Right atrium auricular region (tissue), 2 donors: ENCODE results near the gene CEP41. TPM values are rescaled to one million over a fixed set of nuclear protein-coding genes. Genes with fewer than 3 reads are reported as not detected.
A peak's percentile ranks its signal among the peaks of the same experiment; 100 is the strongest.

Experiments used
- DNase-seq: peaks from one replicate; pipeline ENCODE4 v3.0.0-alpha.2; 2019; ENCODE audit warnings: low spot score
- H3K27ac ChIP-seq, 2 donors: fragments of 200-600 bp; sonication (generic); 1 replicate in 1 of 2; 2 replicates in 1 of 2; pipeline ENCODE4 v1.5.1; 2016 to 2019
- H3K27me3 ChIP-seq, 2 donors: fragments of 200-600 bp; sonication (generic); one replicate each; pipeline versions ENCODE4 v1.5.1 to v1.6.0; 2017 to 2019
- H3K36me3 ChIP-seq: fragments of 200-600 bp; sonication (generic); one replicate; pipeline ENCODE4 v1.5.1; 2016
- H3K4me1 ChIP-seq, 2 donors: fragments of 200-600 bp; sonication (generic); one replicate each; pipeline versions ENCODE4 v1.5.1 to v1.6.0; 2017 to 2019
- H3K4me3 ChIP-seq, 2 donors: fragments of 200-600 bp; sonication (generic); 1 replicate in 1 of 2; 2 replicates in 1 of 2; pipeline ENCODE4 v1.5.1; 2017 to 2019; ENCODE audit warnings: mild to moderate bottlenecking in 1 of 2, moderate library complexity in 1 of 2
- H3K9me3 ChIP-seq, 2 donors: fragments of 200-600 bp; sonication (generic); one replicate each; pipeline ENCODE4 v1.5.1; 2019
- total RNA-seq, 2 donors: library from RNA; depleted of rRNA; stranded (reverse); fragments of >200 nt; gene quantifications; one replicate each; pipeline ENCODE4 v1.1.0, GENCODE V29; 2016
- TF ChIP-seq, protein P1 (sequence below), 2 donors: fragments of 200-600 bp; sonication (generic); IDR thresholded peaks; one replicate each; pipeline ENCODE4 v1.5.1; 2019; ENCODE audit warnings: antibody characterized with exemption in 2 of 2

CEP41 gene
- total RNA-seq, 2 donors from 2014 or later, result 1.5 to 5.5 TPM

DNA sequence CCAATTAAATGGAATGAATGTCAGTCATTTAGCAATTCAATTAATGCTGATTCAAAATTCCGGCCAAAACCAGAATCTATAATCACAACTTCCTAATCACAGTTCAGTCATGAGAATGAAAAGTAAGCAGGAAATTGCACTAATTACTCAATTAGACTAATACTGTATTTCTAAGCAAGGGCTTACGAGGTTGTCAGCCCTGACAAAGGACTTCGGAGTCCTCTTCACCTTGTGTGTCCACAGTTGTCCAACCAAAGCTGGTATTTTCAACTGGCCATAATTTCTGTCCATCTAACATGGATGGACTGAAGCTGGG is 43.1 kb downstream of the CEP41 start:
- Histone ChIP-seq H3K36me3 (no peaks in the 10 kb centered on the region), H3K27ac (no peak overlapping the region), H3K27me3 (no peaks in the 10 kb centered on the region), H3K9me3 (no peaks in the 10 kb centered on the region), H3K4me3 (no peak overlapping the region), H3K4me1 (no peaks in the 10 kb centered on the region)
- DNase-seq, result peak; percentile 13
- TF ChIP-seq, protein P1, sequence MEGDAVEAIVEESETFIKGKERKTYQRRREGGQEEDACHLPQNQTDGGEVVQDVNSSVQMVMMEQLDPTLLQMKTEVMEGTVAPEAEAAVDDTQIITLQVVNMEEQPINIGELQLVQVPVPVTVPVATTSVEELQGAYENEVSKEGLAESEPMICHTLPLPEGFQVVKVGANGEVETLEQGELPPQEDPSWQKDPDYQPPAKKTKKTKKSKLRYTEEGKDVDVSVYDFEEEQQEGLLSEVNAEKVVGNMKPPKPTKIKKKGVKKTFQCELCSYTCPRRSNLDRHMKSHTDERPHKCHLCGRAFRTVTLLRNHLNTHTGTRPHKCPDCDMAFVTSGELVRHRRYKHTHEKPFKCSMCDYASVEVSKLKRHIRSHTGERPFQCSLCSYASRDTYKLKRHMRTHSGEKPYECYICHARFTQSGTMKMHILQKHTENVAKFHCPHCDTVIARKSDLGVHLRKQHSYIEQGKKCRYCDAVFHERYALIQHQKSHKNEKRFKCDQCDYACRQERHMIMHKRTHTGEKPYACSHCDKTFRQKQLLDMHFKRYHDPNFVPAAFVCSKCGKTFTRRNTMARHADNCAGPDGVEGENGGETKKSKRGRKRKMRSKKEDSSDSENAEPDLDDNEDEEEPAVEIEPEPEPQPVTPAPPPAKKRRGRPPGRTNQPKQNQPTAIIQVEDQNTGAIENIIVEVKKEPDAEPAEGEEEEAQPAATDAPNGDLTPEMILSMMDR (IDR thresholded peaks at IDR 0.05), result no peak

DNA sequence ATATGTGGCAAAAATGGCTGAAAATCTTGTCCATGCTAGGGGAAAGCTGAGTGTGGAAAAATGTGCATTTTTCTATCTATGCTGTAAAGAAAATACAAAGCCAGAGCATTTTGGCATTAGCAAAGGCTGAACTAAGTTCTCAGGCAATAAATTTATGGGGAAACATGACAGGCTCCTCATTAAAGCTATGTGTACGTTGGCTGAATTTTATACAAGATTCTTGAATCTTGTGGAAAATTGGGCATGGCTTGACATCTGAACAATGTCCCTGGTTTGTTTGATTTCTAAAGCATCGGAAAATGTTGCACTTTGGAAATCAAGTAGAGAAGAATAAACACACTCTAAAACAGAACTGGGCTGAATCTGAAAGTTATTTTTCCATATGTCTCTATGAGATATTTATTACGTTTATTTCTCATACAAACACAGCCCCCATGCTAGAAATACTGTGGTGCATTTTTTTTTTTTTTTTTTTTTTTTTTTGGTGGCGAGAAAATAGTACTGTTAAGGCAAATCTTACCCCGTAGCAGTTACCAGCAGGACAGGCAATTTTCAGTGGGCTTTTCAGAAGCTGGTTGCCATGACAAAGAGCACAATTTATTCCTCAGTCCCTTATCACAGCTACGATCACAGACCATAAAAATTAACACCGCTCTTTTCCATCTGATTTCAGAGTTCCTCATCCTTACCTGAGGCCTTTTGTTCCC is 43.6 kb downstream of the CEP41 start:
- no peaks in the 10 kb centered on the region for H3K9me3 ChIP-seq
- no peak overlapping the region for H3K4me3 ChIP-seq
- H3K36me3 ChIP-seq, result no peaks in the 10 kb centered on the region
- no peak for DNase-seq
- H3K27me3 ChIP-seq, result no peaks in the 10 kb centered on the region
- H3K27ac ChIP-seq, result no peak overlapping the region
- H3K4me1 ChIP-seq, result no peaks in the 10 kb centered on the region
- TF ChIP-seq, protein P1 (IDR thresholded peaks at IDR 0.05), result no peak

DNA sequence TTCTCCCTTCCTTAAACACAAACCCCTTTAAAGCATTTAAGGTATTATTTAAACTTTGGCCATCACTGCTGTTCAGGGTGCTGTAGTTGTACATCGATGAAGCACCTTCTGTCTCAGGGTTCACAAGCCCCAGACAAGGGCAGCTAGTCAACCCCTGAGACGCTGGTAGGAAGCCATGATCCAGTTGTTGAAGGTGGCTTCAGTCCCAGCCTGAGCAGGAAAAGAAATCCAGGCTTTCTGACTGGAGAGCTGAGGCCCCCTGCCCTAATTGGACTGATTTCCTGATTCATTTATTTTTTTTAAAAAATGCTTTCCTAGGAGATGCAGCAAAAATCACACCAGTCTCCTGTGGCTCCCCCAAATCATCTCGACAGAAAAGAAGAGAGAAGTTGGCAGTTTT is 44.7 kb downstream of the CEP41 start:
- no peaks in the 10 kb centered on the region for H3K9me3 ChIP-seq
- H3K27ac ChIP-seq, result no peak overlapping the region
- H3K36me3 ChIP-seq, result no peaks in the 10 kb centered on the region
- H3K4me1 ChIP-seq, result no peaks in the 10 kb centered on the region
- no peaks in the 10 kb centered on the region for H3K27me3 ChIP-seq
- TF ChIP-seq, protein P1 (IDR thresholded peaks at IDR 0.05), result no peak
- peak; percentile 40 for DNase-seq
- H3K4me3 ChIP-seq, result no peak overlapping the region

DNA sequence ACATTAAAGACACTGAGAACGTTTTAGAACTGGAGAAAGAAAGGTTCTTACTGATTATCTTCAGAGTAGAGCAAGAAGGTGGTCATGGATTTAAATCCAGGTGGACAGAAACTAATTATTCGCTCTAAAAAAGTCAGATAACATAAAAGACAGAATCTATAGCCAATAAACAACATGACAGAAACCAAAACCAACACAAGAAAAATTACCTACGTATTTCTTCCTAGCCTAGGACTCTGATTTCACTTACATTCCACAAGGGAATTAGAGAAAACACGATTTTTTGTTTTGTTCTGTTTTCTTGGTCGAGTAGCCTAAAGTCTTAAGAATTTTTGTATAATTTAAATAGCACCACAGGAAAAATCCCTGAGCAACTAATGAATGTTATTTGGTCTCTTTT is 45.4 kb downstream of the CEP41 start:
- Histone ChIP-seq H3K9me3 (no peaks in the 10 kb centered on the region), H3K27me3 (no peaks in the 10 kb centered on the region), H3K4me1 (no peaks in the 10 kb centered on the region), H3K4me3 (no peak overlapping the region), H3K27ac (no peak overlapping the region), H3K36me3 (no peaks in the 10 kb centered on the region)
- DNase-seq, result no peak
- TF ChIP-seq, protein P1 (IDR thresholded peaks at IDR 0.05), result no peak

DNA sequence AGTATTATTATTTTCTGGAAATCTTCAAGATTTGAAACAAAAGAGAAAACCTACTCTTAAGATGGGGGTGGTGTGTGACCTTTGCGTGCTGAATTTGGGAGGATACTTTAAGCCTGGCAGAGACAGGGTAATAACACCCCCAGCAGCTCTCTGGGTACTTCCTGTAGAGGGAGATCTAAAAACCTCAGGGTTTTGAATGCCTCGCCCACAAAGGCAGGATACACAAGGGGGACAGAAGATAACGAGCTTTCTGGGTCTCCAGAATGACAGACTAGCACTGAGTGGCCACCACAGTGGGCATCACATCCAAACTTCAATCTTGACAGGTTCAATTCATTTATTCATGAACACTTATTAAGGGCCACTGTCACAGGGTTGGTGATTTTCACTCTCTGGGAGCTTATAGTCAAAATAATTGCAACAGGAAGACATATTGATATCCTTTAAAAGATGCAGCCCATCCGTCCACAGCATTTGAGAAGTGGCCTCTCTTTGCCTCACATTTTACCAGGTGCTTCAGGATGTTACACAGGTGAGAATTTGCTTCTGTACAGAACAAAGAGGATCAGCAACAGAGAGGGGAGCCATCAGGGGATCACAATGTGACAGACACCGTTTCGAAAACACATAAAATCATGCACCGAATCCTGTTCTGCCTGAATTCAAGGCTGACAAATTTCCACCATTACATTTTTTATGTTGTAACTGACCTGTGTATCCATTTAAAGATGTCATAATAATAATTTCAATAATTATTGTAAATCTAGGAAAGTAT is 46.2 kb downstream of the CEP41 start:
- no peaks in the 10 kb centered on the region for H3K36me3 ChIP-seq
- H3K27ac ChIP-seq, result no peak overlapping the region
- no peak overlapping the region for H3K4me3 ChIP-seq
- TF ChIP-seq, protein P1 (IDR thresholded peaks at IDR 0.05), result no peak
- H3K27me3 ChIP-seq, result no peaks in the 10 kb centered on the region
- H3K4me1 ChIP-seq, result no peaks in the 10 kb centered on the region
- DNase-seq, result peak; percentile 44
- no peaks in the 10 kb centered on the region for H3K9me3 ChIP-seq
